ENCODE data around the gene CDHR5.

Gene CDHR5

GRCh38 chr11:641806-642370 lies 17.1 kb upstream of the CDHR5 start:
- Histone ChIP-seq H3K4me1 (ENCODE audit: control insufficient read depth, insufficient read depth, low read length) (peaks cover 3% of the 10 kb centered on the region), H3K27me3 (ENCODE audit: control insufficient read depth, insufficient read depth, low read length) (peaks cover 11% of the 10 kb centered on the region), H3K36me3 (ENCODE audit: control insufficient read depth, insufficient read depth, low read length) (peaks cover 13% of the 10 kb centered on the region), H3K4me3 (ENCODE audit: low read depth, low read length) (no peak overlapping the region), H3K9me3 (ENCODE audit: control insufficient read depth, insufficient read depth, low read length) (no peaks in the 10 kb centered on the region), H3K9ac (ENCODE audit: low read depth, low read length) (no peak overlapping the region)

DNA sequence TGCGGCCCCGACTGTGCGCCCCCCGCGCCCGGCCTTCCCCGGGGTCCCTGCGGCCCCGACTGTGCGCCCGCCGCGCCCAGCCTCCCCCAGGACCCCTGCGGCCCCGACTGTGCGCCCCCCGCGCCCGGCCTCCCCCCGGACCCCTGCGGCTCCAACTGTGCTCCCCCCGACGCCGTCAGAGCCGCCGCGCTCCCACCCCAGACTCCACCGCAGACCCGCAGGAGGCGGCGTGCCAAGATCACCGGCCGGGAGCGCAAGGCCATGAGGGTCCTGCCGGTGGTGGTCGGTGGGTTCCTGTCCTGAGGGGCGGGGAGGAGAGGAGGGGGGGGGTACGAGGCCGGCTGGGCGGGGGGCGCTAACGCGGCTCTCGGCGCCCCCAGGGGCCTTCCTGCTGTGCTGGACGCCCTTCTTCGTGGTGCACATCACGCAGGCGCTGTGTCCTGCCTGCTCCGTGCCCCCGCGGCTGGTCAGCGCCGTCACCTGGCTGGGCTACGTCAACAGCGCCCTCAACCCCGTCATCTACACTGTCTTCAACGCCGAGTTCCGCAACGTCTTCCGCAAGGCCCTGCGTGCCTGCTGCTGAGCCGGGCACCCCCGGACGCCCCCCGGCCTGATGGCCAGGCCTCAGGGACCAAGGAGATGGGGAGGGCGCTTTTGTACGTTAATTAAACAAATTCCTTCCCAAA lies 15.4 kb upstream of the CDHR5 start:
- Histone ChIP-seq H3K9me3 (ENCODE audit: control insufficient read depth, insufficient read depth, low read length) (no peaks in the 10 kb centered on the region), H3K4me1 (ENCODE audit: control insufficient read depth, insufficient read depth, low read length) (peaks cover 3% of the 10 kb centered on the region), H3K9ac (ENCODE audit: low read depth, low read length) (no peak overlapping the region), H3K4me3 (ENCODE audit: low read depth, low read length) (peak overlapping the region; percentile 8), H3K36me3 (ENCODE audit: control insufficient read depth, insufficient read depth, low read length) (peaks cover 13% of the 10 kb centered on the region), H3K27me3 (ENCODE audit: control insufficient read depth, insufficient read depth, low read length) (peaks cover 16% of the 10 kb centered on the region)

- H3K4me1 ChIP-seq (ENCODE audit: control insufficient read depth, insufficient read depth, low read length), result peaks cover 3% of the 10 kb centered on the region
- H3K4me3 ChIP-seq (ENCODE audit: low read depth, low read length), result peak overlapping the region; percentile 61
- H3K9ac ChIP-seq (ENCODE audit: low read depth, low read length), result peak overlapping the region; percentile 73
- peaks cover 13% of the 10 kb centered on the region for H3K36me3 ChIP-seq (ENCODE audit: control insufficient read depth, insufficient read depth, low read length)
- H3K27me3 ChIP-seq (ENCODE audit: control insufficient read depth, insufficient read depth, low read length), result peaks cover 16% of the 10 kb centered on the region
- H3K9me3 ChIP-seq (ENCODE audit: control insufficient read depth, insufficient read depth, low read length), result no peaks in the 10 kb centered on the region
These were observed 14.7 kb upstream of the CDHR5 start for GRCh38 chr11:639332-639955.

DNA sequence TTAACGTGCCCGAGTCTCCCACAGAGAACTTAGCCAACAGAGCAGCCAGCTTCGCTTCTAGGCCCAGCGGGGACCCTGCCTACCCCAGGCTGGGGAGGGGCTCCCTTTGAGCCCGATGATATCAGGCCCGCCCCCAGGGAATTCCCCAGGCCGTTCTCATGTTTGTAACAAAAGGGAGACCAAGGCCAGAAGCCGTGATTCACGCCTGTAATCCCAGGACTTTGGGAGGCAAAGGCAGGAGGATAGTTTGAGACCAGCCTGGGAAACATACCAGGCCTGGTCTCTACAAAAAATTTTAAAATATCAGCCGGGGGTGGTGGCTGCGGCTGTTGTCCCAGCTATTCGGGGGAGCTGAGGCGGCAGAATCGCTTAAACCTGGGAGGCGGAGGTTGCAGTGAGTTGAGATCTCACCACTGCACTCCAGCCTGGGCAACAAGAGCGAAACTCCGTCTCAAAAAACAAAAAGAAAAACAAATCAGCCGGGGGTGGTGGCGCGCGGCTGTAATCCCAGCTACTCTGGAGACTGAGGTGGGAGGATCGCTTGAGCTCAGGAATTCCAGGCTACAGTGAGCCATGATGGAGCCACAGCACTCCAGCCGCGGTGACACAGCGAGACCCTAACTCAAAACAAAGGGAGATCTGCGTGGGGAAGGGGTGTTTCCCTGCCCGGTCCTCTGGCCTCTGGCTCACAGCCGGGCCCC lies 14.0 kb upstream of the CDHR5 start:
- Histone ChIP-seq H3K9ac (ENCODE audit: low read depth, low read length) (peak overlapping the region; percentile 73), H3K27me3 (ENCODE audit: control insufficient read depth, insufficient read depth, low read length) (peaks cover 16% of the 10 kb centered on the region), H3K36me3 (ENCODE audit: control insufficient read depth, insufficient read depth, low read length) (peaks cover 13% of the 10 kb centered on the region), H3K9me3 (ENCODE audit: control insufficient read depth, insufficient read depth, low read length) (no peaks in the 10 kb centered on the region), H3K4me1 (ENCODE audit: control insufficient read depth, insufficient read depth, low read length) (peaks cover 3% of the 10 kb centered on the region), H3K4me3 (ENCODE audit: low read depth, low read length) (peak overlapping the region; percentile 61)

- no peak overlapping the region for H3K9ac ChIP-seq (ENCODE audit: low read depth, low read length)
- H3K4me1 ChIP-seq (ENCODE audit: control insufficient read depth, insufficient read depth, low read length), result peaks cover 3% of the 10 kb centered on the region
- H3K36me3 ChIP-seq (ENCODE audit: control insufficient read depth, insufficient read depth, low read length), result peaks cover 10% of the 10 kb centered on the region
- H3K4me3 ChIP-seq (ENCODE audit: low read depth, low read length), result peak overlapping the region; percentile 61
- no peaks in the 10 kb centered on the region for H3K9me3 ChIP-seq (ENCODE audit: control insufficient read depth, insufficient read depth, low read length)
- H3K27me3 ChIP-seq (ENCODE audit: control insufficient read depth, insufficient read depth, low read length), result peaks cover 16% of the 10 kb centered on the region
These were observed 13.1 kb upstream of the CDHR5 start for GRCh38 chr11:637593-638521.

GRCh38 chr11:637333-637592 lies 12.5 kb upstream of the CDHR5 start:
- peaks cover 6% of the 10 kb centered on the region for H3K36me3 ChIP-seq (ENCODE audit: control insufficient read depth, insufficient read depth, low read length)
- peaks cover 16% of the 10 kb centered on the region for H3K27me3 ChIP-seq (ENCODE audit: control insufficient read depth, insufficient read depth, low read length)
- peak overlapping the region; percentile 61 for H3K4me3 ChIP-seq (ENCODE audit: low read depth, low read length)
- H3K9ac ChIP-seq (ENCODE audit: low read depth, low read length), result no peak overlapping the region
- peaks cover 3% of the 10 kb centered on the region for H3K4me1 ChIP-seq (ENCODE audit: control insufficient read depth, insufficient read depth, low read length)
- no peaks in the 10 kb centered on the region for H3K9me3 ChIP-seq (ENCODE audit: control insufficient read depth, insufficient read depth, low read length)

DNA sequence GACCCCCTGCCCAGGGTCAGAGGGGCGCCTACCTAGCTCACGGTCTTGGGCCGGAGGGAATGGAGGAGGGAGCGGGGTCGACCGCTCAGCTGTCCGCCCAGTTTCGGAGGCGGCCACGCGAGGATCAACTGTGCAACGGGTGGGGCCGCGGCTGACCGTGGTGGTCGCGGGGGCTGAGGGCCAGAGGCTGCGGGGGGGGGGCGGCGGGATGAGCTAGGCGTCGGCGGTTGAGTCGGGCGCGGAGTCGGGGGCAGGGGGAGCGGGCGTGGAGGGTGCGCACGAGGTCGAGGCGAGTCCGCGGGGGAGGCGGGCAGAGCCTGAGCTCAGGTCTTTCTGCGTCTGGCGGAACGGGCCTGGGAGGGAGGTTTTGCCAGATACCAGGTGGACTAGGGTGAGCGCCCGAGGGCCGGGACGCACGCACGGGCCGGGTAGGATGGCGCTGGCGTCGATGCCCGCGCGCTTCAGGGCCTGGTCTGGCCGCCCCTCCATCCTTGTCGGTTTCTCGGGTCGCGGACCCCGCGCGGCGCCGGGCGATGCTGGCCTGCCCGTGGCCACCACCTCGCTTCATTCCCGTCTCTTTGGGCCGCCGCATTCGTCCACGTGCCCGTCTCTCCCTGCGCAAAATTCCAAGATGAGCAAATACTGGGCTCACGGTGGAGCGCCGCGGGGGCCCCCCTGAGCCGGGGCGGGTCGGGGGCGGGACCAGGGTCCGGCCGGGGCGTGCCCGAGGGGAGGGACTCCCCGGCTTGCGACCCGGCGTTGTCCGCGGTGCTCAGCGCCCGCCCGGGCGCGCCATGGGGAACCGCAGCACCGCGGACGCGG lies 12.0 kb upstream of the CDHR5 start, which contains the start of gene DRD4:
Gene DRD4, plus strand, starts transcription at position 759 of the 822 bp plus-strand sequence. Its CDS starts 36 bp downstream, at position 795.
- Histone ChIP-seq H3K9ac (ENCODE audit: low read depth, low read length) (no peak within 1 kb of the TSS), H3K4me1 (ENCODE audit: control insufficient read depth, insufficient read depth, low read length) (peaks cover 3% of the 10 kb centered on the region), H3K27me3 (ENCODE audit: control insufficient read depth, insufficient read depth, low read length) (peaks cover 16% of the 10 kb centered on the region), H3K36me3 (ENCODE audit: control insufficient read depth, insufficient read depth, low read length) (peaks cover 3% of the 10 kb centered on the region), H3K9me3 (ENCODE audit: control insufficient read depth, insufficient read depth, low read length) (no peaks in the 10 kb centered on the region), H3K4me3 (ENCODE audit: low read depth, low read length) (peak within 1 kb of the TSS; percentile 61)

DNA sequence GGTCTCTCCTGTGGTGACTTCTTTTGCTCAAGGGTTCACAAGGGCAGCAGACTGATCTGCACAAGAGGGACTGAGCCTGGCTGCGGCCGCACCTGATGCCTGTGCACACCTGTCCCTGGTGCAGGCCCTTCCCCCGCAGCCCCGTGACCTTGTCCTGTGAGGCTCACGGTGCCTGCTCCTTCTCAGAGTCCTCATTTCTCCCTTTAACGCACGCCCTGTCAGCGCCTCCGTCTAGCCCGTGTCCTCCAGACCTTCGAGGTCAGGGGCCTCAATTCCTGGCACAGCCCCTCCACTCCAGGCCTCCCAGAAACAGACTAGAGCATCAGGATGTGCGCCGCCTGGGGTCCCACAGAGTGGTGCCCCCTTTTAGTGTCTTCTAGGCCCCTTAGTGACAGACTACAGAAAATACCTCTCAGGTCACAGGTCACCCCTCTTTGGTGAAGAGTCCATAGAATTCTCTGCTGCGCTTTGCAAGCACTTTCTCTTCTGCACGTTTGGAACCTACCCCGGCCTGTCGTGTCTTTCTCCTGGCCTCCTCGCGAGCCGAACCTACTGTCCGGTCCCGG lies 11.3 kb upstream of the CDHR5 start:
- Histone ChIP-seq H3K27me3 (ENCODE audit: control insufficient read depth, insufficient read depth, low read length) (peaks cover 16% of the 10 kb centered on the region), H3K36me3 (ENCODE audit: control insufficient read depth, insufficient read depth, low read length) (no peaks in the 10 kb centered on the region), H3K9me3 (ENCODE audit: control insufficient read depth, insufficient read depth, low read length) (no peaks in the 10 kb centered on the region), H3K9ac (ENCODE audit: low read depth, low read length) (no peak overlapping the region), H3K4me1 (ENCODE audit: control insufficient read depth, insufficient read depth, low read length) (peaks cover 3% of the 10 kb centered on the region), H3K4me3 (ENCODE audit: low read depth, low read length) (peak overlapping the region; percentile 61)

DNA sequence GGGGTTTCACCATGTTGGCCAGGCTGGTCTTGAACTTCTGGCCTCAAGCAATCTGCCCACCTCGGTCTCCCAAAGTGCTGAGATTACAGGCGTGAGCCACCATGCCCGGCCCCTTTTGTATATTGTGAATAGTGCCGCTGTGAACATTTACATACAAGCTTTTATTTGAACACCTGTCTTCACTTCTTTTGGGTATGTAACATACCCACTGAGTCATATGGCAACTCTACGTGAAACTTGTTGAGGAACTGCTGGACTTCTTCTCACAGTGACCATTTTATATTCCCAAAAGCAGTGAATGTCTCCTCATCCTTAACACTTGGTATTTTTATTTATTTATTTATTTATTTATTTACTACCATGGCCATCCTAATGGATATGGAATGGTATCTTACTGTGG lies 6.1 kb upstream of the CDHR5 start:
- Histone ChIP-seq H3K4me3 (ENCODE audit: low read depth, low read length) (no peak overlapping the region), H3K9ac (ENCODE audit: low read depth, low read length) (no peak overlapping the region), H3K27me3 (ENCODE audit: control insufficient read depth, insufficient read depth, low read length) (no peaks in the 10 kb centered on the region), H3K4me1 (ENCODE audit: control insufficient read depth, insufficient read depth, low read length) (no peaks in the 10 kb centered on the region), H3K9me3 (ENCODE audit: control insufficient read depth, insufficient read depth, low read length) (no peaks in the 10 kb centered on the region), H3K36me3 (ENCODE audit: control insufficient read depth, insufficient read depth, low read length) (no peaks in the 10 kb centered on the region)

DNA sequence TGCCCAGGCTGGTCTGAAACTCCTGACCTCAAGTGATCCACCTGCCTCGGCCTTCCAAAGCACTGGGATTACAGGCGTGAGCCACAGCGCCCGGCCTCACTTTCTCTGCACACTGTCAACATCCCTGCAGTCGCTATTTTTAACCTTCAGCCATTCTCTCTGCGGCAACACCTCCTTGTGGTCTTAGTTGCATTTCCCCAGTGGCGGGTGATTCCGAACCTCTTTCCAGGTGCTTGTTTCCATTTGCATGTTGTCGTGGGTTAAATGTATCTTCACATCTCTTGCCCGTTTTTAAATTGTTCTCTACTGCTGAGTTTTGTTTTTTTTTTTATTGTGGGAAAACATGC lies 4.5 kb upstream of the CDHR5 start:
- Histone ChIP-seq H3K36me3 (ENCODE audit: control insufficient read depth, insufficient read depth, low read length) (no peaks in the 10 kb centered on the region), H3K27me3 (ENCODE audit: control insufficient read depth, insufficient read depth, low read length) (no peaks in the 10 kb centered on the region), H3K9me3 (ENCODE audit: control insufficient read depth, insufficient read depth, low read length) (no peaks in the 10 kb centered on the region), H3K9ac (ENCODE audit: low read depth, low read length) (no peak overlapping the region), H3K4me3 (ENCODE audit: low read depth, low read length) (no peak overlapping the region), H3K4me1 (ENCODE audit: control insufficient read depth, insufficient read depth, low read length) (no peaks in the 10 kb centered on the region)
